Posterior vena cava (tissue), 2 donors: ENCODE data around the gene TGM6. TPM values are rescaled to one million over a fixed set of nuclear protein-coding genes. Genes with fewer than 3 reads are reported as not detected.

ENCODE experiments used
- DNase-seq: peaks from one replicate; pipeline ENCODE4 v3.0.0-alpha.2; 2020; ENCODE audit warnings: low spot score
- intact Hi-C, 2 donors: fragments of 100-400 bp; cut with DNase I; formaldehyde crosslinking; loops; one replicate each; pipeline versions ENCODE4 v1.14.1 to v1.14.2; 2022 to 2023
- total RNA-seq, 2 donors: library from RNA; stranded (reverse); fragmentation: NEBNext Ultra II Directional; extraction: Animal tissue kit (Norgen Biotek cat#: 25700); gene quantifications; one replicate each; pipeline ENCODE4 v1.2.1, GENCODE V29; 2021
- donor health status: DM: yes; HTN: yes; CAD: no.
- donor health status: DM: yes; HTN: yes; CAD: no.

The TGM6 gene
- total RNA-seq, 2 donors from 2014 or later, result not detected

- intact Hi-C loops, result no loop called here
- no peak for DNase-seq
Measured at GRCh38 chr20:2361035-2361593, 19.6 kb upstream of the TGM6 start.

GRCh38 chr20:2363187-2363586, 17.5 kb upstream of the TGM6 start:
- intact Hi-C loops, result loop anchor here in 1 of 2 donors (1.0 kb wide), 1 partner anchor 29 kb away; no protein-coding TSS in a partner anchor
- DNase-seq, result no peak

GRCh38 chr20:2363587-2363986, 17.1 kb upstream of the TGM6 start:
- intact Hi-C loops, result loop anchor here in 1 of 2 donors (1.0 kb wide), 1 partner anchor 29 kb away; no protein-coding TSS in a partner anchor
- no peak for DNase-seq

GRCh38 chr20:2364044-2364443, 16.7 kb upstream of the TGM6 start:
- intact Hi-C loops, result no loop called here
- DNase-seq, result no peak

- intact Hi-C loops, result no loop called here
- DNase-seq, result no peak
Measured at GRCh38 chr20:2365091-2365490, 15.6 kb upstream of the TGM6 start.

GRCh38 chr20:2365666-2366065, 15.0 kb upstream of the TGM6 start:
- no peak for DNase-seq
- intact Hi-C loops, result no loop called here

GRCh38 chr20:2368621-2369020, 12.1 kb upstream of the TGM6 start:
- DNase-seq, result no peak
- intact Hi-C loops, result no loop called here

- DNase-seq, result no peak
- intact Hi-C loops, result no loop called here
Measured at GRCh38 chr20:2373098-2373497, 7.6 kb upstream of the TGM6 start.

- intact Hi-C loops, result no loop called here
- no peak for DNase-seq
Measured at GRCh38 chr20:2374346-2375125, 6.2 kb upstream of the TGM6 start.

- intact Hi-C loops, result no loop called here
- no peak for DNase-seq
Measured at GRCh38 chr20:2378893-2379292, 1.8 kb upstream of the TGM6 start.

GRCh38 chr20:2379511-2380229, 1.0 kb upstream of the TGM6 start:
- intact Hi-C loops, result no loop called here
- no peak for DNase-seq

- no peak for DNase-seq
- intact Hi-C loops, result no loop called here
Measured at GRCh38 chr20:2381303-2381702, 602 bp downstream of the TGM6 start.

- no peak for DNase-seq
- intact Hi-C loops, result no loop called here
Measured at GRCh38 chr20:2382833-2383232, 2.1 kb downstream of the TGM6 start.

GRCh38 chr20:2385026-2385425, 4.3 kb downstream of the TGM6 start:
- intact Hi-C loops, result no loop called here
- DNase-seq, result no peak

GRCh38 chr20:2385496-2385895, 4.8 kb downstream of the TGM6 start:
- DNase-seq, result no peak
- intact Hi-C loops, result no loop called here

GRCh38 chr20:2386516-2387179, 5.9 kb downstream of the TGM6 start:
- DNase-seq, result no peak
- intact Hi-C loops, result no loop called here

- intact Hi-C loops, result no loop called here
- no peak for DNase-seq
Measured at GRCh38 chr20:2387180-2387577, 6.5 kb downstream of the TGM6 start.

- intact Hi-C loops, result no loop called here
- no peak for DNase-seq
Measured at GRCh38 chr20:2387580-2387979, 6.9 kb downstream of the TGM6 start.

GRCh38 chr20:2390951-2391675, 10.4 kb downstream of the TGM6 start:
- DNase-seq, result no peak
- intact Hi-C loops, result no loop called here
